Glutamatergic neuron (in vitro differentiated cells): ENCODE measurements around the gene LIPT1. TPM values are rescaled to one million over a fixed set of nuclear protein-coding genes. Genes with fewer than 3 reads are reported as not detected.

Experiments used
- DNase-seq: peaks from one replicate; pipeline ENCODE4 v3.0.0; 2022
- H3K27ac Mint-ChIP-seq: one replicate; pipeline ENCODE4 v1.8.0; 2020; ENCODE audit warnings: mild to moderate bottlenecking, mixed read lengths, inconsistent platforms; ENCODE audit not compliant: unreplicated experiment
- H3K27me3 Mint-ChIP-seq: one replicate; pipeline ENCODE4 v1.8.0; 2020; ENCODE audit warnings: mild to moderate bottlenecking, moderate library complexity, mixed read lengths, inconsistent platforms; ENCODE audit not compliant: unreplicated experiment
- H3K36me3 Mint-ChIP-seq: one replicate; pipeline ENCODE4 v1.8.0; 2020; ENCODE audit warnings: mild to moderate bottlenecking, mixed read lengths, inconsistent platforms; ENCODE audit not compliant: unreplicated experiment
- H3K4me1 Mint-ChIP-seq: one replicate; pipeline ENCODE4 v1.8.0; 2020; ENCODE audit warnings: mild to moderate bottlenecking, low read depth, mixed read lengths, inconsistent platforms; ENCODE audit not compliant: unreplicated experiment
- H3K4me3 Mint-ChIP-seq: one replicate; pipeline ENCODE4 v1.8.0; 2020; ENCODE audit warnings: mild to moderate bottlenecking, mixed read lengths, inconsistent platforms; ENCODE audit not compliant: unreplicated experiment
- H3K9me3 Mint-ChIP-seq: one replicate; pipeline ENCODE4 v1.8.0; 2020; ENCODE audit warnings: mild to moderate bottlenecking, moderate library complexity, mixed read lengths, inconsistent platforms; ENCODE audit not compliant: unreplicated experiment
- CTCF ChIP-seq: fragments of 200-600 bp; sonication (generic); IDR thresholded peaks from one replicate; pipeline ENCODE4 v1.5.0; 2021; ENCODE audit not compliant: partially characterized antibody, unreplicated experiment
- long read RNA-seq: library from polyadenylated mRNA; unstranded; transcript quantifications from one replicate; pipeline ENCODE4 v2.0.0, GENCODE V29; 2020; ENCODE audit not compliant: unreplicated experiment
- total RNA-seq: library from RNA; stranded (reverse); fragmentation: NEBNext Ultra II Directional; extraction: Animal tissue kit (Norgen Biotek cat#: 25700); gene quantifications from one replicate; pipeline ENCODE4 v1.2.1, GENCODE V29; 2021; ENCODE audit not compliant: unreplicated experiment

Gene LIPT1
- 4.3 TPM for total RNA-seq
- long read RNA-seq, partial matches to known transcripts = 0 of 1 reads
- long read RNA-seq, other reads (novel, unspliced or antisense) = 0 of 1 reads

GRCh38 chr2:99154643-99155536 lies at the start of gene LIPT1, which contains the start of gene TSGA10:
LIPT1 (plus strand) TSS chr2:99154967; CDS start chr2:99161958, 6,991 bp downstream.
TSGA10 (minus strand) TSS chr2:99154942; CDS start chr2:99109439, 45,503 bp downstream.
- Mint-ChIP-seq H3K27me3 (peaks cover 1% of the 10 kb centered on the region), H3K9me3 (peaks cover 2% of the 10 kb centered on the region), H3K36me3 (no peaks in the 10 kb centered on the region), H3K4me1 (peaks cover 3% of the 10 kb centered on the region), H3K27ac (peak within 1 kb of the TSS; percentile 71), H3K4me3 (peak within 1 kb of the TSS; percentile 93)
- TF ChIP-seq CTCF = no peak
- DNase-seq = peak; percentile 91

DNA sequence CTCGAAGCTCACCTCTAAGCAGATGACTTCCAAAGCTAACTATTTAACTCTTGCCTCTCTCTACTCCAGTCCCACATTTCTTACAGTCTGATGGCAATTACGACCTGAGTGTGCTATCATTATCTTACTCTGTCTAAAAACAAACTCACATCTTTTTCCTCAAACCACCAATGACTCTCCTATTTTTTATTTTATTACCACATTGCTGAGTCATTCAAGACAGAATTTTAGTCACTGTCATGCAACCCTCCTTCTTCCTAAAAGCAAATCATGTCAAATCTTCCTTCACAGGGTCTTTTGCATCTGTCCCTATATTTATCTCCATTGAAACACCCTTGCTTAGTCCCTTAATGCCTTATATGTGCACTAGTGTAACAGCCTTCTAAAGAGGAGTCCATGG lies 47.9 kb upstream of the LIPT1 start:
- Mint-ChIP-seq H3K4me3 (no peak overlapping the region), H3K4me1 (no peaks in the 10 kb centered on the region), H3K36me3 (no peaks in the 10 kb centered on the region), H3K27me3 (no peaks in the 10 kb centered on the region), H3K27ac (no peak overlapping the region), H3K9me3 (no peaks in the 10 kb centered on the region)
- DNase-seq = no peak
- TF ChIP-seq CTCF = no peak

DNA sequence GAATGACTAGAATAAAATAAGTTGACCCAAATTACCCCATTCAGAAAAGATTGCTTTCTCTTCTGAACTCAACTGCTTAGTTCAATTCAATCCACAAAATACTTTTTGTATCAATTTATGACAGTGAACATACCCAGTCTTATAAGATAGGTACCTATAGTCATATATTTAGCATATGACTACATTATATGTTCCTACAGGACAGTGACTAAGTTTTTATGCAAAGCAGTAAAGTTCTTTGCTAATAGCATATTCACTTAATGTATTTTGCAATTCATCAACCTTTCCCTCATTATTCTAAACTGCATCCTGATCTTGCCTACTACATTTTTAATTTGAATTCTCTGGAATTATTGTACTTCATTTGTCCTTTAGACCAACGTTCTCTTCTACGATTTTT lies 43.5 kb upstream of the LIPT1 start:
- Mint-ChIP-seq H3K4me3 (no peak overlapping the region), H3K36me3 (no peaks in the 10 kb centered on the region), H3K4me1 (no peaks in the 10 kb centered on the region), H3K27ac (no peak overlapping the region), H3K27me3 (no peaks in the 10 kb centered on the region), H3K9me3 (no peaks in the 10 kb centered on the region)
- no peak for TF ChIP-seq CTCF
- DNase-seq = no peak

DNA sequence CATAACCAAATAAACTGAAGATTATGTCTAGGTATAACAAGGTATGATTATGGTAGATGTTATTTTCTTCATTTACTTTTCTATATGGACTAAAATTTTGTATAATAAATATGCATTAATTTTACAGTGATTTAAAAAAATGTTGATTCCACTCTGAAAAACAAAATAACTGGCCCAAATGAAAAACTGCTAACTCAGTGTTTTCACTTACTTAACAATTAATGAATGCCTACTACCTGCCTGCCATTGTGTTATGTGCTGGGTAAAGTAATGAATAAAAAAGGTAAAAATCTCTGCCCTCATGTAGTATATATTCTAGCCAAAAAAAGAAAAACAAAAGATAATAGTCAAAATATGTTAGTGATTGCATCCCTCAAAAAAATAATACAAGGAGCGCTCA lies 42.8 kb upstream of the LIPT1 start:
- no peak for DNase-seq

More for the DNA sequence above, 42.8 kb upstream of the LIPT1 start:
- Mint-ChIP-seq H3K4me3 (no peak overlapping the region), H3K27ac (no peak overlapping the region), H3K9me3 (no peaks in the 10 kb centered on the region), H3K4me1 (no peaks in the 10 kb centered on the region), H3K27me3 (no peaks in the 10 kb centered on the region), H3K36me3 (no peaks in the 10 kb centered on the region)
- TF ChIP-seq CTCF = no peak
